ENCODE results near the gene FARP2. TPM values are rescaled to one million over a fixed set of nuclear protein-coding genes. Genes with fewer than 3 reads are reported as not detected.

FARP2 gene
- total RNA-seq, 1 donor from 2014 or later: 67.7 TPM

DNA sequence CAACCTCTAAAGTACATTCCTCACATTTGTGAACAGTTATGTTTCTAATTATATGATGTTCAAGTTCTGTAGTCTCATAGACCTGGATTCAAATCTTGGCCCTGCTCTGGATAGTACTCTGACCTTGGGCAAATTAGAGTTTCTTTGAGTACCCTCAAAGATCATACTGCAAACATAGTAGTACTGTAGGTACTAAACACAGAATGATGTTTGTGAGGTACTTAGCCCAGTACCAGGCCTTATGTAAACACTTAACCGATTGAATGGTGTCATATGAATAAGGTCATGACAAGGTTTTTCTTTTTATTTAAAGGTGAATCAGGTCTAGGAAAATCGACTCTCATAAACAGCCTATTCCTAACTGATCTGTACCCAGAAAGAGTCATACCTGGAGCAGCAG lies 21.3 kb upstream of the FARP2 start:
- no peak overlapping the region for H3K4me3 Mint-ChIP-seq (ENCODE audit: unreplicated experiment)
- H3K36me3 Mint-ChIP-seq (ENCODE audit: unreplicated experiment): peaks cover 4% of the 10 kb centered on the region
- no peaks in the 10 kb centered on the region for H3K9me3 Mint-ChIP-seq (ENCODE audit: unreplicated experiment)
- H3K4me1 Mint-ChIP-seq (ENCODE audit: low read depth, unreplicated experiment): no peaks in the 10 kb centered on the region
- no peak overlapping the region for H3K27ac Mint-ChIP-seq (ENCODE audit: unreplicated experiment)
- no peak for DNase-seq
- TF ChIP-seq, protein P1, sequence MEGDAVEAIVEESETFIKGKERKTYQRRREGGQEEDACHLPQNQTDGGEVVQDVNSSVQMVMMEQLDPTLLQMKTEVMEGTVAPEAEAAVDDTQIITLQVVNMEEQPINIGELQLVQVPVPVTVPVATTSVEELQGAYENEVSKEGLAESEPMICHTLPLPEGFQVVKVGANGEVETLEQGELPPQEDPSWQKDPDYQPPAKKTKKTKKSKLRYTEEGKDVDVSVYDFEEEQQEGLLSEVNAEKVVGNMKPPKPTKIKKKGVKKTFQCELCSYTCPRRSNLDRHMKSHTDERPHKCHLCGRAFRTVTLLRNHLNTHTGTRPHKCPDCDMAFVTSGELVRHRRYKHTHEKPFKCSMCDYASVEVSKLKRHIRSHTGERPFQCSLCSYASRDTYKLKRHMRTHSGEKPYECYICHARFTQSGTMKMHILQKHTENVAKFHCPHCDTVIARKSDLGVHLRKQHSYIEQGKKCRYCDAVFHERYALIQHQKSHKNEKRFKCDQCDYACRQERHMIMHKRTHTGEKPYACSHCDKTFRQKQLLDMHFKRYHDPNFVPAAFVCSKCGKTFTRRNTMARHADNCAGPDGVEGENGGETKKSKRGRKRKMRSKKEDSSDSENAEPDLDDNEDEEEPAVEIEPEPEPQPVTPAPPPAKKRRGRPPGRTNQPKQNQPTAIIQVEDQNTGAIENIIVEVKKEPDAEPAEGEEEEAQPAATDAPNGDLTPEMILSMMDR (IDR thresholded peaks at IDR 0.05; ENCODE audit: partially characterized antibody, unreplicated experiment): no peak
- H3K27me3 Mint-ChIP-seq (ENCODE audit: unreplicated experiment): peaks cover 2% of the 10 kb centered on the region

DNA sequence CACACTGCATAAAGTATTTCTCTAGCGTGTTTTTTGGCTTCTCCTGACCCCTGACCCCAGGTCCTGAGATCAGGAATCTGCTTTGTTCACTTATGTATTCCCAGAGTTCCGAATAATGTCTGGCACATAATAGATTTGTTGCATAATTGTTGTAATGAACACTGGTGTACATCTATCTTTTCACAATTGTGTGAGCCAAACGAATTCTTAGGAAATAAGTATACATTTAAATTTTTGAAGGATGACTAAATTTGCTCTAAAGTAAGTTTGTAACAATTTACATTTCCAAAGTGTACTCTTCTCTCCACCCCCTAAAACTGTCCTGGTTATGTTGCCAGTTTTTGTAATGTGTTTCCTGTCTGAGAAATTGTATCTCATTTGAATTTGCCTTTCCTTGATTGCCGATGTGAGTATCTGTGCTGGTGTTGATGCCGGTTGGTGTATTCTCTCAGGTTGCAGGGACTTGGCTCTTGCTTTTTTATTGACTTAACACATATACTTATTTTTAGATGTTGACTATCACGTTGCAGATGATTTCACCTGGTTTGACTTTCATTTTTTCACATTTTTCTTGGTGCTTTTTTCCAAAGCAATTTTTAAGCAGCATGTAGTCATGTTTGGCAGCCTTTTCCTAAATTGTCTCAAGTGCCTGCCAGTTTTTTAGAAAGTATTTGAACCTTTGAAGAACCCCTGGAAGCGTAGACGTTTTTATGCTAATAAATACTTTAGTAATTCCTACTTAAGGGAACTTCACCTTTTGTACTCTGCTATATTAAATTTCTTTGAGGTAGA lies 16.1 kb upstream of the FARP2 start:
- no peaks in the 10 kb centered on the region for H3K27me3 Mint-ChIP-seq (ENCODE audit: unreplicated experiment)

DNA sequence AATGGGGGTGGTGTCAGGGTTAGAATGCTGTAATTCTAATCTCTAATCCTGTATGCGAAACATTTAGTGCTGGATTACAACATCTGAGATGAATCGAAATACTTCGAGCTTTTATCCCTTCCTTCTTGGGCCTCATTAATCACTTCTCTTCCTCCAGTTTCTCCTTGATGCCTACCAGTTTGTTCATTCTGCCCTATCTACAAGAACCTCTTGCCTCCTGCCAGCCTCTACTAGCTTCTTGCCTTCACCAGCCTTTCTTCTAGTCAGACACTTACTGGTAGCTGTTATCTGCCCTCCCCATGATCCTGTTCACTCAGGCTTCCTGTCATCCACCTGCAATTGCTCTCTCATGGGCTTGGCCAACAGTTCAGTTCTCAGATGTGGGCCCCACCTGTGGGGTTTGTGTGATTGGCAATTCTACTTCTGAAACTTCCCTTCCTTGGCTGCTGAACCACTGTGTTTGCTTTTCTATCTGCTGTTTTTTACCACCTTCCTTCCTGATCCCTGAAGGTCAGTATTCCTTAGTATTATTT lies 15.4 kb upstream of the FARP2 start:
- H3K36me3 Mint-ChIP-seq (ENCODE audit: unreplicated experiment): peaks cover 8% of the 10 kb centered on the region
- no peak overlapping the region for H3K27ac Mint-ChIP-seq (ENCODE audit: unreplicated experiment)
- H3K4me3 Mint-ChIP-seq (ENCODE audit: unreplicated experiment): no peak overlapping the region
- no peaks in the 10 kb centered on the region for H3K4me1 Mint-ChIP-seq (ENCODE audit: low read depth, unreplicated experiment)
- TF ChIP-seq, protein P1 (IDR thresholded peaks at IDR 0.05; ENCODE audit: partially characterized antibody, unreplicated experiment): no peak
- no peaks in the 10 kb centered on the region for H3K27me3 Mint-ChIP-seq (ENCODE audit: unreplicated experiment)
- H3K9me3 Mint-ChIP-seq (ENCODE audit: unreplicated experiment): no peaks in the 10 kb centered on the region
- DNase-seq: no peak

More for the DNA sequence above, 16.1 kb upstream of the FARP2 start:
- Mint-ChIP-seq H3K4me3 (ENCODE audit: unreplicated experiment) (no peak overlapping the region), H3K9me3 (ENCODE audit: unreplicated experiment) (no peaks in the 10 kb centered on the region), H3K36me3 (ENCODE audit: unreplicated experiment) (peaks cover 8% of the 10 kb centered on the region), H3K4me1 (ENCODE audit: low read depth, unreplicated experiment) (no peaks in the 10 kb centered on the region), H3K27ac (ENCODE audit: unreplicated experiment) (no peak overlapping the region)
- DNase-seq: no peak
- TF ChIP-seq, protein P1 (IDR thresholded peaks at IDR 0.05; ENCODE audit: partially characterized antibody, unreplicated experiment): no peak

DNA sequence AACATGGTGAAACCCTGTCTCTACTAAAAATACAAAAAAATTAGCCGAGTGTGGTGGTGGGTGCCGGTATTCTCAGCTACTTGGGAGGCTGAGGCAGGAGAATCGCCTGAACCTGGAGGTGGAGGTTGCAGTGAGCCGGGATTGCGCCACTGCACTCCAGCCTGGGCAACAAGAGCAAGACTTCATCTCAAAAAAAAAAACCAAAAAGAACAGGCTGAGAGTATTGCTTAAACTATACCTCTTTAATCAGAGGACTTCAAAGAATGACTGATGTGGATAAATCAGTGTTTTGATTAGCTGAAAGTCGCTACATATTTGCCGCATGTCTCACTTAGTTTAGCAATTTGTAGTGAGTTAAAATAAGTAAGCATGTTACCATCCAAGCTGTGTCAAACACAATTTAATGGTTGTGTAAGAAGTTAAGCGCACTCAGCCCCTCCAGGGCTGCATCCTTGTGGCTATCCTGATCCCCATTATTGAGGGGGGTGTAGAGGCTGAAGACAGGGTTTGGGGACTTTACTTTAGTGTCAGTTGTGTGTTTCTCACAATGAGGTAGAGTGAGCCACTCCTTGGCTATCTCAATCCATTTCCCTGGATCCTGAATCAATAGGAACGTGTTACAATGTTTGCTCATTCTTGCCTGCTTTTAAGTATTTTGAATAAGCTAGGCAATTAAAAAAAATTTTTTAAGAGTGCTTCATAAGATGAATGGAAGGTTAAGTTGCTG lies 11.0 kb upstream of the FARP2 start:
- TF ChIP-seq, protein P1 (IDR thresholded peaks at IDR 0.05; ENCODE audit: partially characterized antibody, unreplicated experiment): no peak
- H3K4me1 Mint-ChIP-seq (ENCODE audit: low read depth, unreplicated experiment): no peaks in the 10 kb centered on the region

More for the DNA sequence above, 11.0 kb upstream of the FARP2 start:
- Mint-ChIP-seq H3K27ac (ENCODE audit: unreplicated experiment) (no peak overlapping the region), H3K27me3 (ENCODE audit: unreplicated experiment) (peaks cover 1% of the 10 kb centered on the region), H3K36me3 (ENCODE audit: unreplicated experiment) (peaks cover 4% of the 10 kb centered on the region), H3K9me3 (ENCODE audit: unreplicated experiment) (no peaks in the 10 kb centered on the region), H3K4me3 (ENCODE audit: unreplicated experiment) (no peak overlapping the region)
- no peak for DNase-seq
